Endodermal cell (in vitro differentiated cells): Measurements from ENCODE around the gene DAAM2. TPM values are rescaled to one million over a fixed set of nuclear protein-coding genes. Genes with fewer than 3 reads are reported as not detected.

Experiments
- DNase-seq: peaks from one replicate; pipeline ENCODE4 v3.0.0-alpha.2; 2017
- H3K27ac ChIP-seq: 2 replicates; pipeline ENCODE4 v1.5.1; 2013; ENCODE audit warnings: mild to moderate bottlenecking, low read depth, low read length, moderate library complexity
- H3K27me3 ChIP-seq: 2 replicates; pipeline ENCODE4 v1.6.1; 2013; ENCODE audit warnings: mild to moderate bottlenecking, low read length, moderate library complexity; ENCODE audit not compliant: insufficient read depth, control insufficient read depth, poor library complexity, severe bottlenecking
- H3K36me3 ChIP-seq: 2 replicates; pipeline ENCODE4 v1.7.0; 2013; ENCODE audit warnings: mild to moderate bottlenecking, low read length, moderate library complexity; ENCODE audit not compliant: control insufficient read depth, insufficient read depth
- H3K4me1 ChIP-seq: one replicate; pipeline ENCODE4 v1.7.0; 2013; ENCODE audit warnings: low read length; ENCODE audit not compliant: control insufficient read depth, insufficient read depth
- H3K4me3 ChIP-seq: 2 replicates; pipeline ENCODE4 v1.5.1; 2013; ENCODE audit warnings: mild to moderate bottlenecking, low read length, moderate library complexity
- H3K9ac ChIP-seq: 2 replicates; pipeline ENCODE4 v1.6.1; 2013; ENCODE audit warnings: mild to moderate bottlenecking, low read length, moderate library complexity; ENCODE audit not compliant: poor library complexity, severe bottlenecking; ENCODE audit errors: extremely low read depth
- H3K9me3 ChIP-seq: 2 replicates; pipeline ENCODE4 v1.6.1; 2013; ENCODE audit warnings: mild to moderate bottlenecking, low read length, moderate library complexity; ENCODE audit not compliant: control insufficient read depth
- H3K27ac Mint-ChIP-seq: 2 replicates; pipeline ENCODE4 v1.8.0; 2020; ENCODE audit warnings: mixed read lengths
- H3K27me3 Mint-ChIP-seq: 2 replicates; pipeline ENCODE4 v1.8.0; 2021; ENCODE audit warnings: mild to moderate bottlenecking, mixed read lengths; ENCODE audit not compliant: insufficient read depth
- H3K36me3 Mint-ChIP-seq: 2 replicates; pipeline ENCODE4 v1.8.0; 2020; ENCODE audit warnings: low read depth, mixed read lengths
- H3K4me1 Mint-ChIP-seq: 2 replicates; pipeline ENCODE4 v1.8.0; 2020; ENCODE audit warnings: mixed read lengths
- H3K4me3 Mint-ChIP-seq: 2 replicates; pipeline ENCODE4 v1.8.0; 2020; ENCODE audit warnings: mild to moderate bottlenecking, moderate library complexity, mixed read lengths
- H3K9me3 Mint-ChIP-seq: 2 replicates; pipeline ENCODE4 v1.8.0; 2020; ENCODE audit warnings: mild to moderate bottlenecking, mixed read lengths
- CTCF ChIP-seq: fragments of 200-600 bp; sonication (generic); conservative IDR thresholded peaks from 2 replicates; pipeline ENCODE4 v1.5.0; 2021; ENCODE audit warnings: antibody characterized with exemption, mild to moderate bottlenecking
- WGBS, 2 experiments: methylation state at CpG; one replicate each; pipeline versions ENCODE4 v1.1.5 to v1.1.7; 2013; ENCODE audit warnings: missing lambda C conversion rate in 2 of 2, mixed read lengths in 1 of 2; ENCODE audit not compliant: insufficient coverage in 1 of 2, insufficient read length in 1 of 2; 5-methylcytosine and 5-hydroxymethylcytosine counted together
- total RNA-seq, 2 donors: library from RNA; stranded (reverse); fragmentation: NEBNext Ultra II Directional in 1 of 2; extraction: Animal tissue kit (Norgen Biotek cat#: 25700) in 1 of 2; gene quantifications; 2 replicates in 1 of 2; 3 replicates in 1 of 2; pipeline ENCODE4 v1.2.1, GENCODE V29; 2021

DAAM2 gene
- total RNA-seq, 2 donors from 2014 or later, result 0.33 to 1.2 TPM

GRCh38 chr6:39909701-39910100, 117.5 kb downstream of the DAAM2 start:
- no peak overlapping the region for H3K27ac Mint-ChIP-seq
- H3K27me3 ChIP-seq, result no peaks in the 10 kb centered on the region

GRCh38 chr6:39910164-39910563, 118.0 kb downstream of the DAAM2 start:
- Histone ChIP-seq H3K27ac (no peak overlapping the region), H3K9ac (no peak overlapping the region), H3K27me3 (no peaks in the 10 kb centered on the region), H3K9me3 (no peaks in the 10 kb centered on the region), H3K4me1 (no peaks in the 10 kb centered on the region), H3K4me3 (no peak overlapping the region), H3K36me3 (no peaks in the 10 kb centered on the region)
- Mint-ChIP-seq H3K27ac (no peak overlapping the region), H3K9me3 (no peaks in the 10 kb centered on the region), H3K27me3 (no peaks in the 10 kb centered on the region), H3K36me3 (peaks cover 19% of the 10 kb centered on the region), H3K4me1 (no peaks in the 10 kb centered on the region), H3K4me3 (no peak overlapping the region)
- no peak for TF ChIP-seq CTCF
- no peak for DNase-seq

More at GRCh38 chr6:39909701-39910100, 117.5 kb downstream of the DAAM2 start:
- Histone ChIP-seq H3K4me3 (no peak overlapping the region), H3K9me3 (no peaks in the 10 kb centered on the region), H3K9ac (no peak overlapping the region), H3K36me3 (no peaks in the 10 kb centered on the region), H3K27ac (no peak overlapping the region), H3K4me1 (no peaks in the 10 kb centered on the region)
- Mint-ChIP-seq H3K4me1 (no peaks in the 10 kb centered on the region), H3K9me3 (no peaks in the 10 kb centered on the region), H3K27me3 (no peaks in the 10 kb centered on the region), H3K4me3 (no peak overlapping the region), H3K36me3 (peaks cover 15% of the 10 kb centered on the region)
- no peak for DNase-seq
- TF ChIP-seq CTCF, result no peak
- 89 to 93% methylated on average over 3 to 5 of the region's 5 CpGs for WGBS, 2 experiments

GRCh38 chr6:39910744-39911143, 118.6 kb downstream of the DAAM2 start:
- no peak for TF ChIP-seq CTCF
- no peak overlapping the region for H3K9ac ChIP-seq

More at GRCh38 chr6:39910744-39911143, 118.6 kb downstream of the DAAM2 start:
- 88% methylated on average over 1 of the region's 2 CpGs; no CpG with 5 or more reads in 1 of the 2 experiments for WGBS, 2 experiments
- Histone ChIP-seq H3K9me3 (no peaks in the 10 kb centered on the region), H3K27ac (no peak overlapping the region), H3K4me1 (no peaks in the 10 kb centered on the region), H3K36me3 (no peaks in the 10 kb centered on the region), H3K4me3 (no peak overlapping the region), H3K27me3 (no peaks in the 10 kb centered on the region)
- Mint-ChIP-seq H3K27me3 (no peaks in the 10 kb centered on the region), H3K9me3 (no peaks in the 10 kb centered on the region), H3K27ac (no peak overlapping the region), H3K4me3 (no peak overlapping the region), H3K4me1 (no peaks in the 10 kb centered on the region), H3K36me3 (peaks cover 16% of the 10 kb centered on the region)
- DNase-seq, result no peak
